OCI-LY3 (cell line): ENCODE data around the gene FGGY.

Source experiments
- CTCF ChIP-seq: fragments of 200-600, 300-600 bp; sonication (generic); IDR thresholded peaks from 2 replicates; pipeline ENCODE4 v1.5.1; 2014; ENCODE audit warnings: antibody characterized with exemption, low read length, low read depth
- EZH2phosphoT487 ChIP-seq: fragments of 200-600 bp; shearing (Covaris generic); IDR thresholded peaks from 2 replicates; pipeline ENCODE4 v1.6.1; 2018; ENCODE audit warnings: antibody characterized with exemption, mixed run types, low read depth

- TF ChIP-seq CTCF: no peak
- TF ChIP-seq EZH2phosphoT487: no peak
Observed at GRCh38 chr1:59429656-59430055, 132.8 kb downstream of the FGGY start.
